ENCODE data around the gene NEDD4L. TPM values are rescaled to one million over a fixed set of nuclear protein-coding genes. Genes with fewer than 3 reads are reported as not detected.

NEDD4L gene
- total and polyA plus RNA-seq, 10 of the 15 experiments (the other 5 are each of a cell fraction or from before 2014, with no cell fraction given): 7.4 to 24.0 (median 17.7) TPM

- H3K9me3 ChIP-seq (replicated peaks; ENCODE audit: control insufficient read depth, insufficient read depth, low read length): no peaks in the 10 kb centered on the region
- no peak for TF ChIP-seq GABPA (IDR thresholded peaks at IDR 0.05; ENCODE audit: low read depth)
- no peak for TF ChIP-seq REST (IDR thresholded peaks at IDR 0.05; ENCODE audit: low read depth, low read length)
- TF ChIP-seq NFYB (IDR thresholded peaks at IDR 0.05; ENCODE audit: insufficient read depth, low read depth, low read length): no peak
- TF ChIP-seq CHD4 (IDR thresholded peaks at IDR 0.05): no peak
- no peak for TF ChIP-seq RFX5 (IDR thresholded peaks at IDR 0.05; ENCODE audit: low read depth, low read length)
- TF ChIP-seq ETV6 (conservative IDR thresholded peaks at IDR 0.05 in 1 of 2, IDR thresholded peaks at IDR 0.05 in 1 of 2; ENCODE audit: borderline replicate concordance in 1 of 2, low read depth in 1 of 2): no peak
- no peak for TF ChIP-seq ZNF207 (IDR thresholded peaks at IDR 0.05; ENCODE audit: borderline replicate concordance)
- TF ChIP-seq ZBTB4 (CRISPR knock-in tag; IDR thresholded peaks at IDR 0.05): no peak
- no peak for TF ChIP-seq WRNIP1 (IDR thresholded peaks at IDR 0.05; ENCODE audit: borderline replicate concordance, low read depth, low read length)
- H3K4me1 ChIP-seq (ENCODE audit: control insufficient read depth, insufficient read depth, low read length): no peaks in the 10 kb centered on the region
- POLR2A ChIA-PET: no interaction called here
- no peak for DNase-seq (ENCODE audit: low read depth, low spot score)
- BruUV-seq (replicated peaks): no TSS peak
- 43% methylated on average over 1 of the region's 1 CpG for WGBS (ENCODE audit: insufficient coverage, insufficient replicate concordance, low lambda C conversion rate, missing lambda C conversion rate)
- H3K9ac ChIP-seq (ENCODE audit: control insufficient read depth, insufficient read depth, low read length): no peak overlapping the region
- RAD21 ChIA-PET (ENCODE audit: unreplicated experiment): no interaction called here
- H3K4me3 ChIP-seq: no peak overlapping the region
- no peak for FAIRE-seq
- no peak overlapping the region for H2AFZ ChIP-seq (ENCODE audit: control insufficient read depth, low read depth, low read length)
- no peaks in the 10 kb centered on the region for H3K36me3 ChIP-seq (ENCODE audit: control insufficient read depth in 2 of 2, insufficient read depth in 2 of 2, low read length in 1 of 2)
- no peaks in the 10 kb centered on the region for H3K27me3 ChIP-seq (replicated peaks in 1 of 2; ENCODE audit: control insufficient read depth in 2 of 2, insufficient read depth in 2 of 2, low read length in 1 of 2)
- H3K4me2 ChIP-seq (ENCODE audit: control insufficient read depth, insufficient read depth): no peak overlapping the region
- ATAC-seq: no peak
- H4K20me1 ChIP-seq (ENCODE audit: control insufficient read depth, insufficient read depth): no peaks in the 10 kb centered on the region
- H3K79me2 ChIP-seq (ENCODE audit: control insufficient read depth, insufficient read depth, low read length): no peaks in the 10 kb centered on the region
- intact Hi-C loops (cut with micrococcal nuclease; ENCODE audit: unreplicated experiment) (no loop called here), in situ Hi-C loops (cut with MboI) (no loop called here)
- CTCF ChIA-PET: interaction anchor here (1.0 kb wide), 1 partner anchor 104 kb away, joined by 3 read pairs; no protein-coding TSS in a partner anchor
- SMC1A ChIA-PET (ENCODE audit: uncharacterized antibody, unreplicated experiment): interaction anchor here (1.6 kb wide), 1 partner anchor 18 kb away, joined by 3 read pairs; no protein-coding TSS in a partner anchor
- no peak overlapping the region for H3K27ac ChIP-seq (ENCODE audit: control insufficient read depth, insufficient read depth)
Observed at GRCh38 chr18:58239879-58240278, 195.9 kb downstream of the NEDD4L start.
